NCI-H345 (cell line): ENCODE measurements around the gene C11orf68.

ENCODE experiments used
- DNase-seq: peaks from one replicate; lab custom pipeline; 2025; lab: John Stamatoyannopoulos, UW

Gene C11orf68

DNA sequence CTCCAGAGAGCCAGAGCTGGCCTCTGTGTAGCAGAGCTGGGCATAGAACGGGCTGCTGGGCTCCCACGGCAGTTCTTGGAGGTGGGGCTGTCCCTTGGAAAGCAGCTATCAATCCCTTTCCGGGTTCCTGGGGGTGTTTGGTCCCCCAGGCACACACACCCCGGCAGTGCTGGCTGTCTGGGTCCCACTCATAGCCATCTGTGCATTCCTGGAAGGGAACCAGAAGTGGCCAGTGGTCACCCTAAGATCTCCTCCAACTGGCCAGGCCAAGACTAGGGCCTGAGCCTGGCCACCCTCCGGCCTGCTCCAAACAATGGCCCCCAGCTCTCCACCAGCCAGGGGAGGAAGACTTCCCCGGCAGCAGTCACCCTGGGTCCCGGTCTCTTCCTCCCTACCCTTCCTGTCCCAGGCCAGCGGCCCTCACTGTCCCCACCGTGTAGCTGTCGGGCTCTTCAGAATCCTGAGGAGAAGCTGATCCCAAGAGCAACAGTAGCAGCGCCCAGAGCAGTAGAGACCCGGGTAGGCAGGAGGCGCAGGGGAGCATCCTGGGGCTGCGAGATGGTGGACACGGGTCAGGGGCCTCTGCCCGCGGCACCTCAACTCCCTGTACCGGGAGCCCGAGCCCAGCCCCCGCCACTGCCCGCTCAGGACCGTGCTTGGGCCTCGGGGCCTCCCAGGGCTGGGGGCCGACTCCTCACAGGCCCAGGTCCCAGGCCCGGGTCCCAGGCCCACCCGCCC is 46.9 kb downstream of the C11orf68 start:
- DNase-seq = no peak

DNA sequence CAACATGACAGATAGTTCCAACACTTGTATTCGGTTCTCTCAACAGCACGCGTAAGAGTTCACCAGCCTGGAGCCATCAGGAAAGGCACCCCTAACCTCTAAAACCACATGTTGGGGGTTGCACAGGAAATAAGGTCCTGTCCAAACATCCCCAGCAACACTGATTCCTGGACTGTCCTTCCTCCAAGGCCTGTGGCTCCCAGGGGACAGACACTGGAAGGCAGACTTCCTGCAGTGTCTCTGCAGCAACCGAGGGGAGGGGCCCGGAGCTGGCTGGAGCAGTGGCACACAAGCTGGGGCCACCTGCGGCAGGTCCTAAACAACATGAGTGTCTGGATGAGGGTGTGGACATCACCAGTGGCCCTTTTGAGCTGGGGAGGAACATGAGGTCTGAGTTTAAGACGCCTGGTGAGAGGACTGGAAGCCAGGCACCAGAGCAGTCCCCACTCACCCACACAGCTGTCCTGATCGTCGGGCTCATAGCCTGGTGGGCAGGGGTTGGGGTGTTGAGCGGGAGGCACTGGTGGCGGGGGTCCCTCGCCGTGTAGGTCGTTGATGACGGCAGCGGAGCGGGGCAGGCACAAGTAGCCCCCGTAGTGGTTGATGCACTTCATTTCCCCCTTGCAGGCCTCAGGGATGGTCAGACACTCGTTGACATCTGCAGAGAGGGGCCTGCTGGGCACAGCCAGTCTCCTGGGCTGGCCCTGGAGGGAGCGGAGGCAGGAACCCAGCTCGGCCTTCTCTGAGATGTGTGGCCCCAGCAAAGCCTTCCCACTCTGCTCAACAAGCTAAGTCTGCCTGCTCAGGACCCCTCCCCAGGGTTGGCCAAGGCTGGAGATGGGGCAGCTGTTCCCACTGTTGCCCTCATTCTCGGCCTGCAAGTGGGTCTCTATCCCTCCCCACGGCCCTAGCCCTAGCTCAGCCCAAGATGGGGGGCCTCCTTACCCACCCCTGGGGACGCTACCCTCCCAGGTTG is 47.9 kb downstream of the C11orf68 start:
- DNase-seq = peak; percentile 28

DNA sequence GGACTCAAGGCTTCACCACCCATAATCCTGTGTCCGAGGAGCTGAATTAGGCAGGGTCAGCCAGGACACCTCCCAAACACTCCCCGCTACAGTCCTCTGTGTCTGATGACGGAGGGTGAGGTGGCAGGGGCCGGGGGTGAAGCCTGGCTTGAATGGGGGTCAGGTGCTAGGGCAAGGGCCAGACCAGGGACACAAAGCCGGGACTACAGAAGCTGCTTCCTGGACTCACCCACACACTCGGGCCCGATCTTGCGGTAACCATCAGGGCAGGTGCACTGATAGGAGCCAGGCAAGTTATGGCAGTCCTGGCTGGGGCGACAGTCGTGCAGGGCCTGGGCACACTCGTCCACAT is 48.6 kb downstream of the C11orf68 start:
- no peak for DNase-seq

DNA sequence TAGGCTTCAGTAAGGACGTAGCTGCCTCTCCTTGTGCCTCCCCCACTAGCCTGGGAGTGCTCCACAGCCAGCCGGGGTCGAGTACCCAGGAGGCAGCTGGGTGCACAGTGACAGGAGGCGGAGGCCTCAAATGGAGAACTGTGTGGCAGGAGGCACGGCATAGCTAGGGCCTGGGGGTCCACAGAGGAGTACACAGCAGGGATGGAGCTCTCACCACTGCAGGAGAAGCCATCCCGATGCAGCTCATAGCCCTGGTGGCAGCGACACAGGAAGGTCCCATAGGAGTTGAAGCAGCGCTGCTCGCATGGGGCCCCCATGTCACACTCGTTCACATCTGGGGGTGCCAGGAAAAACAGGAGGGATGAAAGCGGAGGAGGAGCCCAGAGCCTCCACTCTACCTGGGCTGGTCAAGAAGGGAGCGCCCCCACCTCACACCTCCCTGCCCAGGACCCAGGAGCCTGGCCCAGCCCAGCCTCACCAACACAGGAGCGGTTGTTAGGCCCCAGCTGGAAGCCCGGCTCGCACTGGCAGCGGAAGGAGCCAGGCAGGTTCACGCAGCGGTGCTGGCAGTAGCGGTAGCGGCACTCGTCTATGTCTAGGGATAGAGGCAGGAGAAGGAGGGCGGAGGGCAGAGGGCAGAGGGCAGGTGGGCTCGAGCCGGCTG is 49.1 kb downstream of the C11orf68 start:
- no peak for DNase-seq

DNA sequence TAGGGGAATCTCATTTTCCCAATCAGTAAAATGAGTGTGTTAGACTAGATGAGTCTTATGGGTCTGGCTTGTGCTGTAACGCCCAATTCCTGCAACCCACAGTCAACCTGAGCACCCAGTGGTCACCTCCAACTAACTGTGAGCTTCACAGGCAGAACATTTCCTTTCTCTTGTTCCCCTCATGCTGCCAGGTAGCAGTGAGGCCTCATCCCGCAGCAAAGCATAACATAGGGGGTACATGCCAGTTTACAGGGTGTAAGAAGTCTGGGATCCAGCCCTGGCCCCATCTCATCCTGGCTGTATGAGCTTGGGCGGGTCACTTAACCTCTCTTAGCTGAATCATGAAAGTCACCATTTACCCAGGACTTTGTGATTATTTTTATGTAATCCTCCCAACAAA is 50.0 kb downstream of the C11orf68 start:
- no peak for DNase-seq

DNA sequence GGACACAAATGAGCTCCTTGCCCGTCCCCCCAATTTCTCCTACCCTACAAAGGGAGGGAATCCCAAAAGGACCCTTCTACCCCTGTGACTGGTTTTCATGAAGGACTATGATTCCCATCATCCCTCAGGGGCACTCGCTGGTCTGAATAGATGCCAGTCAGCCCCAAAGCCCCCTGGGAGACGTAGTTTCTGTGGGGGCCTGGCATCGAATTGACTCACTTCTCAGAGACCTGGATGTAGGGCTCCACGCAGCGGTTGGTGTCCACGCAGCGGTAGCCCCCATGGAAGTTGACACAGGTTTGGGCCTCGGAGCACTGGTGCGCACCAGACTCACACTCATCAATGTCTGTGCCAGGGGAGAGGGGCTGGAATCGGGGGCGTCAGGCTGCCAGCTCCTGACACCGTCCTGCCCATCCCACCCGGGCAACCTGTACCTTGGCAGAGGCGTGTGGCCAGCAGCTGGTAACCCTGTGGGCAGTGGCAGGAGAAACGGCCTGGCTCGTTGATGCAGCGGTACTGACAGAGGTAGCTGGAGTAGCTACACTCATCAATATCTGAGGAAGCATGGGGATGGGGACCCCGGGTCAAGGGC is 50.7 kb downstream of the C11orf68 start:
- DNase-seq = peak; percentile 20

DNA sequence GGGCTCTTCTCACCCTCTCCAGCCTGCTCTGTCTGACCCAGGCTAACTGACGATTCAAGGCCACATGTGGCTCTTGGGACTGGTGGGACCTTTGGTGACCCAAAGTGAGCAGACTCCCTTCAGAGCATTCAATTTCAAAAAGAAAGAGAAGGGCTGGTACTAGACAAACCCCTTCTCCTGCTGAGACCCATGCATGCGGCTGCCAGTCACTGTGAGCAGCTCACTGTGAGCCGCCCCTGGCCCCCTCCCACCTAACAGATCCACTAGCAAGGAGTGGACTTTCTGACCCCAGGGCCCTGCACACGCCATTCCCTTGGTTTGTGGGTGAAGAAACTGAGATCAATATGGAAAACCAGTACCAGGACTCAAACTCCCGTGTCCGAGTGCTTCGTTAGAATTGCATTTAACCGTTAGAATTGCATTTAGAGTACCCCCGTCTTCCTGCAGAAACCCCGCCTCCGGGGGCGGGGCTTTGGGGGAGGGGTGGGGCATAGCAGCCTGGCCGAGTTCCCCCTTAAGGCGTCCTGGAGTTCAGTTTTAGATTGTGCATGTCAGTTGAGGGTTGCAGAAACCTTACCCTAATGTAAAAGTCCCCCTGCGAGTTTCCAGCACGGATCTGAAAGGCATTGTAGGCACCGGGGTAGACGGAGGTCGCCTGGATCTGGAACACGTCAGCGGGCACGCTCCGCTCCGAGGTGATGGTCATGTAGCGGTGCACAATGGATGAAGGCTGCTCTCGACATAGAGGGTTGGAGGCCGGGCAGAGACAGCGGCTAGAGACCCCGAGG is 51.4 kb downstream of the C11orf68 start:
- no peak for DNase-seq
